K562 (cell line): Measurements from ENCODE around the gene ALG9. TPM values are rescaled to one million over a fixed set of nuclear protein-coding genes. Genes with fewer than 3 reads are reported as not detected.

Experiments
- ARNT ChIP-seq, 2 experiments: fragments of 450-650 bp; IDR thresholded peaks; 2 replicates each; pipeline ENCODE4 v1.6.1; 2016; ENCODE audit warnings: mild to moderate bottlenecking in 1 of 2
- FOXA1 ChIP-seq: fragments of 450-650 bp; IDR thresholded peaks from 2 replicates; pipeline ENCODE4 v1.6.1; 2016; ENCODE audit warnings: mild to moderate bottlenecking, borderline replicate concordance
- FOXP1 ChIP-seq: sonication (generic); formaldehyde crosslinking; IDR thresholded peaks from 2 replicates; pipeline ENCODE4 v1.8.0; 2022; ENCODE audit warnings: mild to moderate bottlenecking, missing genetic modification reagents
- HBP1 ChIP-seq: fragments of 450-650 bp; formaldehyde crosslinking; IDR thresholded peaks from 2 replicates; pipeline ENCODE4 v1.4.0; 2022; ENCODE audit warnings: missing genetic modification characterization
- MITF ChIP-seq: IDR thresholded peaks from 2 replicates; pipeline ENCODE4 v1.6.1; 2014; ENCODE audit warnings: antibody characterized with exemption
- PKNOX1 ChIP-seq: fragments of 450-650 bp; IDR thresholded peaks from 2 replicates; pipeline ENCODE4 v1.6.1; 2016
- SRSF7 ChIP-seq: fragments of 200-400 bp; formaldehyde crosslinking; optimal IDR thresholded peaks from 2 replicates; pipeline ENCODE3; 2017; ENCODE audit warnings: mild to moderate bottlenecking, low read depth, low read length
- STAT6 ChIP-seq: sonication (generic); formaldehyde crosslinking; IDR thresholded peaks from 2 replicates; pipeline ENCODE4 v1.8.1; 2023; ENCODE audit warnings: mild to moderate bottlenecking, missing genetic modification reagents
- TRIM25 ChIP-seq: fragments of 450-650 bp; IDR thresholded peaks from 2 replicates; pipeline ENCODE4 v1.7.0; 2016; ENCODE audit warnings: borderline replicate concordance
- ZBED1 ChIP-seq: IDR thresholded peaks from 2 replicates; pipeline ENCODE4 v1.6.1; 2014
- ZNF347 ChIP-seq: fragments of 450-650 bp; formaldehyde crosslinking; IDR thresholded peaks from 2 replicates; pipeline ENCODE4 v1.4.0; 2020; ENCODE audit warnings: low read depth, mild to moderate bottlenecking, moderate library complexity
- ZNF586 ChIP-seq: fragments of 450-650 bp; formaldehyde crosslinking; conservative IDR thresholded peaks from 2 replicates; pipeline ENCODE4 v1.4.0; 2020; ENCODE audit warnings: mild to moderate bottlenecking, moderate library complexity
- ZNF592 ChIP-seq: fragments of 450-650 bp; IDR thresholded peaks from 2 replicates; pipeline ENCODE4 v1.6.1; 2017; ENCODE audit warnings: antibody characterized with exemption, mild to moderate bottlenecking
- ZNF75A ChIP-seq: fragments of 450-650 bp; formaldehyde crosslinking; IDR thresholded peaks from 2 replicates; pipeline ENCODE4 v1.4.0; 2020; ENCODE audit warnings: mild to moderate bottlenecking
- ZNF780A ChIP-seq: fragments of 250-450 bp; sonication (Bioruptor Pico); IDR thresholded peaks from 2 replicates; pipeline ENCODE4 v1.5.0; 2021; ENCODE audit warnings: mild to moderate bottlenecking
- polyA plus RNA-seq, 8 experiments: library from polyadenylated mRNA; depleted of rRNA in 4 of 8; stranded (reverse) in 5 of 8; unstranded in 3 of 8; fragments of >200 nt; fragmentation: Nextera tagmentation in 2 of 8; fragmentation: Illumina TruSeq in 1 of 8; extraction: Ambion mirVana in 2 of 8; extraction: Trizol in 1 of 8; gene quantifications; 2 replicates each; pipeline versions ENCODE4 v1.2.1 to v1.2.3, GENCODE V29; 2011 to 2014; ENCODE audit warnings: inconsistent platforms in 1 of 8, missing spikeins in 1 of 8
- total RNA-seq, 7 experiments: library from RNA; depleted of rRNA in 6 of 7; stranded (reverse); fragments of >200 nt in 6 of 7; fragmentation: Illumina TruSeq in 2 of 7; extraction: Trizol in 2 of 7; gene quantifications; 2 replicates each; pipeline versions ENCODE4 v1.2.1 to v1.2.3, GENCODE V29; 2011 to 2021; ENCODE audit warnings: low replicate concordance in 1 of 7

The ALG9 gene
- total and polyA plus RNA-seq, 9 of the 15 experiments (the other 6 are each of a cell fraction or from before 2014, with no cell fraction given): 11.5 to 40.5 (median 24.9) TPM

GRCh38 chr11:111871693-111872161 is 346 bp upstream of the ALG9 start (continued):
- TF ChIP-seq FOXA1 (no peak), ZNF75A (CRISPR knock-in tag) (no peak), FOXP1 (no peak), SRSF7 (no peak), ZNF586 (CRISPR knock-in tag) (no peak), PKNOX1 (peak; percentile 45), ZNF780A (CRISPR knock-in tag) (no peak), ZNF347 (CRISPR knock-in tag) (no peak), ARNT (IDR thresholded peaks at IDR 0.05) (0 out of 4 replicates have a peak, but pooled peaks have one; percentile 24 to 49), MITF (no peak), STAT6 (no peak), HBP1 (no peak), ZNF592 (no peak), ZBED1 (no peak), TRIM25 (0 out of 2 replicates have a peak, but pooled peaks have one; percentile 45)
